GM12873 (cell line): Measurements from ENCODE around the gene CTU1.
A peak's percentile ranks its signal among the peaks of the same experiment; 100 is the strongest.

Source experiments
- CTCF ChIP-seq: IDR thresholded peaks from 2 replicates; pipeline ENCODE4 v1.5.1; 2012; ENCODE audit warnings: low read depth, mild to moderate bottlenecking, moderate library complexity, low read length, control low read depth; ENCODE audit not compliant: insufficient read depth; ENCODE audit errors: missing control alignments

The CTU1 gene

GRCh38 chr19:51111606-51112005 lies 3.4 kb upstream of the CTU1 start:
- peak; percentile 57 for TF ChIP-seq CTCF

GRCh38 chr19:51110666-51110971 lies 2.4 kb upstream of the CTU1 start:
- no peak for TF ChIP-seq CTCF

GRCh38 chr19:51108805-51109146 lies 567 bp upstream of the CTU1 start:
- no peak for TF ChIP-seq CTCF

GRCh38 chr19:51107406-51108065 lies 673 bp downstream of the CTU1 start:
- TF ChIP-seq CTCF = peak; percentile 31

GRCh38 chr19:51103926-51104341 lies 4.3 kb downstream of the CTU1 start:
- no peak for TF ChIP-seq CTCF

GRCh38 chr19:51102991-51103390 lies 5.2 kb downstream of the CTU1 start:
- no peak for TF ChIP-seq CTCF

GRCh38 chr19:51101171-51101865 lies 6.9 kb downstream of the CTU1 start:
- no peak for TF ChIP-seq CTCF
